SU-DHL-6 (cell line): ENCODE results near the gene HOXC11.

ENCODE experiments used
- H2AFZ ChIP-seq: fragments of 200-600 bp; sonication (generic); 2 replicates; pipeline ENCODE4 v1.6.1; 2014; ENCODE audit warnings: low read depth, mild to moderate bottlenecking, moderate library complexity, mixed read lengths, antibody characterized with exemption, low read length; ENCODE audit not compliant: severe bottlenecking
- H3F3A ChIP-seq: fragments of 200-600 bp; shearing (Covaris generic); 2 replicates; pipeline ENCODE4 v1.6.0; 2016; ENCODE audit warnings: antibody characterized with exemption, mild to moderate bottlenecking; ENCODE audit not compliant: insufficient read depth
- H3K27ac ChIP-seq: fragments of 200-600 bp; sonication (generic); 2 replicates; pipeline ENCODE4 v1.5.1; 2016; ENCODE audit warnings: low read depth, mild to moderate bottlenecking, low read length, moderate library complexity, mixed read lengths
- H3K27me3 ChIP-seq: fragments of 200-600 bp; sonication (generic), shearing (Covaris generic); 2 replicates; pipeline ENCODE4 v1.6.0; 2014; ENCODE audit warnings: mild to moderate bottlenecking, low read length
- H3K36me3 ChIP-seq: fragments of 200-600 bp; sonication (generic); 2 replicates; pipeline ENCODE4 v1.6.1; 2014; ENCODE audit warnings: mild to moderate bottlenecking, low read length, mixed read lengths
- H3K4me2 ChIP-seq: fragments of 300-600, 200-600 bp; shearing (Covaris generic), sonication (generic); 2 replicates; pipeline ENCODE4 v1.6.0; 2014; ENCODE audit warnings: low read length, low read depth, mild to moderate bottlenecking; ENCODE audit not compliant: poor library complexity, severe bottlenecking
- H3K4me3 ChIP-seq: fragments of 200-600 bp; sonication (generic); 2 replicates; pipeline ENCODE4 v1.5.1; 2014; ENCODE audit warnings: antibody characterized with exemption, low read length, mild to moderate bottlenecking, mixed read lengths; ENCODE audit not compliant: insufficient read depth, poor library complexity, severe bottlenecking
- H3K79me2 ChIP-seq: fragments of 200-600 bp; sonication (generic); 2 replicates; pipeline ENCODE4 v1.6.1; 2014; ENCODE audit warnings: mild to moderate bottlenecking, low read length, moderate library complexity; ENCODE audit not compliant: insufficient read depth
- H3K9ac ChIP-seq: fragments of 200-600 bp; sonication (generic); 2 replicates; pipeline ENCODE4 v1.7.0; 2014; ENCODE audit warnings: mild to moderate bottlenecking, low read length
- H3K9me2 ChIP-seq: fragments of 200-600 bp; sonication (generic); replicated peaks from 2 replicates; pipeline ENCODE4 v1.6.1; 2014; ENCODE audit warnings: low read length; ENCODE audit not compliant: insufficient read depth
- H3K9me3 ChIP-seq: fragments of 200-600 bp; sonication (generic); 2 replicates; pipeline ENCODE4 v1.6.1; 2014; ENCODE audit warnings: low read length, mixed read lengths; ENCODE audit not compliant: insufficient read depth
- H4K20me1 ChIP-seq: fragments of 200-600 bp; sonication (generic); 2 replicates; pipeline ENCODE4 v1.6.1; 2014; ENCODE audit warnings: low read depth, mild to moderate bottlenecking, antibody characterized with exemption, low read length, moderate library complexity, mixed read lengths
- CTCF ChIP-seq: fragments of 200-600 bp; sonication (generic); IDR thresholded peaks from one replicate; pipeline ENCODE4 v1.5.1; 2017; ENCODE audit warnings: antibody characterized with exemption, mild to moderate bottlenecking, low read length, moderate library complexity; ENCODE audit not compliant: insufficient read depth, poor library complexity, severe bottlenecking
- EZH2phosphoT487 ChIP-seq: fragments of 200-600 bp; sonication (generic), shearing (Covaris generic); conservative IDR thresholded peaks from 2 replicates; pipeline ENCODE4 v1.6.1; 2018; ENCODE audit warnings: mild to moderate bottlenecking, antibody characterized with exemption, low read length, moderate library complexity, mixed read lengths

HOXC11 gene

GRCh38 chr12:53944907-53945847, 27.7 kb upstream of the HOXC11 start:
- Histone ChIP-seq H3K4me3 (no peak overlapping the region), H3K27ac (no peak overlapping the region), H3K27me3 (no peaks in the 10 kb centered on the region), H3K9ac (no peak overlapping the region), H3K36me3 (no peaks in the 10 kb centered on the region), H4K20me1 (no peaks in the 10 kb centered on the region), H3K9me2 (no peaks in the 10 kb centered on the region), H3K79me2 (no peaks in the 10 kb centered on the region), H3F3A (no peaks in the 10 kb centered on the region), H2AFZ (no peak overlapping the region), H3K4me2 (no peak overlapping the region), H3K9me3 (no peaks in the 10 kb centered on the region)
- TF ChIP-seq EZH2phosphoT487: no peak
- TF ChIP-seq CTCF: no peak

GRCh38 chr12:53947743-53948142, 25.2 kb upstream of the HOXC11 start:
- Histone ChIP-seq H4K20me1 (no peaks in the 10 kb centered on the region), H3K27me3 (no peaks in the 10 kb centered on the region)

GRCh38 chr12:53948650-53949593, 24.0 kb upstream of the HOXC11 start:
- no peak for TF ChIP-seq CTCF
- TF ChIP-seq EZH2phosphoT487: no peak
- no peak overlapping the region for H2AFZ ChIP-seq
- no peaks in the 10 kb centered on the region for H3K9me2 ChIP-seq

More at GRCh38 chr12:53947743-53948142, 25.2 kb upstream of the HOXC11 start:
- no peaks in the 10 kb centered on the region for H3K9me2 ChIP-seq
- no peaks in the 10 kb centered on the region for H3F3A ChIP-seq
- TF ChIP-seq CTCF: no peak
- no peak for TF ChIP-seq EZH2phosphoT487
- no peak overlapping the region for H3K27ac ChIP-seq
- H3K4me3 ChIP-seq: no peak overlapping the region
- no peaks in the 10 kb centered on the region for H3K9me3 ChIP-seq
- no peaks in the 10 kb centered on the region for H3K79me2 ChIP-seq
- no peak overlapping the region for H3K4me2 ChIP-seq
- H2AFZ ChIP-seq: no peak overlapping the region
- no peak overlapping the region for H3K9ac ChIP-seq
- H3K36me3 ChIP-seq: no peaks in the 10 kb centered on the region

More at GRCh38 chr12:53948650-53949593, 24.0 kb upstream of the HOXC11 start:
- H3K36me3 ChIP-seq: no peaks in the 10 kb centered on the region
- no peaks in the 10 kb centered on the region for H4K20me1 ChIP-seq
- no peak overlapping the region for H3K27ac ChIP-seq
- no peaks in the 10 kb centered on the region for H3F3A ChIP-seq
- no peak overlapping the region for H3K9ac ChIP-seq
- no peaks in the 10 kb centered on the region for H3K27me3 ChIP-seq
- no peak overlapping the region for H3K4me3 ChIP-seq
- H3K79me2 ChIP-seq: no peaks in the 10 kb centered on the region
- H3K9me3 ChIP-seq: no peaks in the 10 kb centered on the region
- H3K4me2 ChIP-seq: no peak overlapping the region
